GM21825 (cell line): ENCODE measurements around the gene FBP2.

Experiments
- ATAC-seq: cut with Tn5 transposase; IDR thresholded peaks from one replicate; pipeline ENCODE4 v1.9.1; 2021; ENCODE audit warnings: mild to moderate bottlenecking, moderate library complexity; ENCODE audit not compliant: unreplicated experiment

FBP2 gene

DNA sequence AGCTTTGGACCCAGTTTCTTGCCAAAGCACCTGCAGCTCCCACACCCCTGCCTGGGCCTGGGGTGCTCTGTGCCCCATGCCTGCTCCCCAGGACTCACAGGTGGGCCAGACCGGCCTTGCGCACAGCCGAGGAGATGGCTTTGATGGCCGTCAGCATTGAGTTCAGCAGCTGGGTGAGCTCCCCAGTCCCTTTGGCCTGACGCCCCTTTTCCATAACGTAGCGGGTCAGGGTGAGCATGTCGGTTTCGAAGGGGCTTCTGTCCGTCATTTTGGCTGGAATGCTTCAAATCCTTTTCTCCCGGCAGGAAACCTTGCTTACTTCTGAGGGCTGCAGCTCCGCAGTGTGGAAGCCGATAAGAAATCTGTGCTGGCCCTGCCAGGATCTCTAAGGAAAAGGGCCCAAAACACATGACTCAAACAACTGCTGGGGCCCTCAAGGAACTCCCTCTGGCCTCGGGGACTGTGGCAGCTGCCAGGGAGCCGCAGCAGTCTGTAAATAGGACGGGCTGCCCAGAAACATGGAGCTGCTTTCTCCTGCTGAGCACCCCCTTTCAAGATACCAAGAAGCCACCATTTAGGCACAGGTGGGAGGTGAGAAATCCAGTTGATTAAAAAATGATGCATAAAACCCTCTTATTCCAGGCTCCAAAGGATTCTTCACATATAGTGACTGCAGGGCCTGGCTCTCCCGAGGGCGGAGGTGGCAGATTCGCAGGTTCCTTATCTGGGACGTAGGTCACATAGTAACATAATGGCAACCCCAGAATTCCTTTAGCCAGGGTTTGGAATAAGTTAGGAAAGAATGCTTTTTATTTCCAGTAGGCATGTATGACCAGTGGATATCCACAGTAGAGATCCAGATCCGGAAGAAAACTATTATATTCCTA, at the start of gene FBP2:
Gene FBP2, minus strand, starts transcription at position 366 of the 887 bp plus-strand sequence. Its CDS starts 98 bp downstream, at position 268.
- no peak for ATAC-seq

DNA sequence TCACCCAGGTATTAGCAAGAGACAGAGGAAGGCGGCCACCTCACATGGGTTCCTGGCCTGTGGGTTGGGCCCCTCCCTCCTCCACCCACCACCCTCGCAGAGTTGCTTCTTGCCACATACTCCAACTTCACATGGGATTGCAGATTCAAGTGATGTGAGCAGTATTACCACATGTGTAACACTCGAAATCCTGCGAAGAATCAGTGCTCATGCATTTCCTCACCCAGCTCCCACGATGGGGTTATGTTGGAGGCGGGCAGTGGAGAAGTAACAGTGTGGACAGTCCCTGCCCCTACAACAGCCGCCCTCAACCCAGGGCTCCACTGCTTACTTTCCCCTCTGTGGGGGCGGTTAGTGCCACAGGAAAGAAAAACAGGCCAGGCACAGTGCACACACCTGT, 49.6 kb upstream of the FBP2 start:
- no peak for ATAC-seq

DNA sequence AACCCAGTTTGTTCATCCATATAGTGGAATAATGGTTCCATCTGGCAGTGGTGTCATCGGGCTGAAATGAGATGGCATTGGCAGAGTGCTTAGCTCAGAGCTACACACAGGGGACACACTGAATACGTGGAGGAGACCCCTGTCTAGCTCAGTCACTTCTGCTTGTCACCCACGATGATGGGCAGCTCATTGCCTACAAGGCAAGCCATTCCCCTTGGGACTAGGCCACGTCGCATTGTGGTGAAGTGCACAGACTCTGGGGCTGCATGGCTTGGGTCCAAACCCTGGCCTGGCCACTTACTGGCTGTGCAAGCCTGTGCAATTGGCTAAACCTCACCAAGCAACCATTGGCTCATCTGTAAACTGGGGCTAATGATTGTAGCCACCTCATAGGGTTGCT, 48.9 kb upstream of the FBP2 start:
- ATAC-seq: no peak

DNA sequence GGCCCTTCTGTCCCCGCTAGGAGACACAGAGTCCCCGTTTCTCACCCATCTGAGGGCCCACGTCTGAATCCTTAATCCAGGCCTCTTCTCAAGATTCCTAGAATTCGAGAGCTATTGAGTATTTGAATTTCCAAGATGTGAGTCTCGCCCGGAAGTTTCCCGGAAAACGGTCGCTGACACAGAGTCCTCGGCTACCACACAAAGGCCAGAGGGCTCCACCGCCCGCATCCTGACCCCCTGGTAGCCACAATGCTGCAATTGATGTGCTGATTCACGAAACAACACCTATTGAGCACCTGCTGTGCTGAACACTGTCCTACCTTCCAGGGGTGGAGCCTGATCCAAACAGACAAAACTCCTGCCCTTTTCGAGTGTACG, 46.4 kb upstream of the FBP2 start:
- no peak for ATAC-seq

DNA sequence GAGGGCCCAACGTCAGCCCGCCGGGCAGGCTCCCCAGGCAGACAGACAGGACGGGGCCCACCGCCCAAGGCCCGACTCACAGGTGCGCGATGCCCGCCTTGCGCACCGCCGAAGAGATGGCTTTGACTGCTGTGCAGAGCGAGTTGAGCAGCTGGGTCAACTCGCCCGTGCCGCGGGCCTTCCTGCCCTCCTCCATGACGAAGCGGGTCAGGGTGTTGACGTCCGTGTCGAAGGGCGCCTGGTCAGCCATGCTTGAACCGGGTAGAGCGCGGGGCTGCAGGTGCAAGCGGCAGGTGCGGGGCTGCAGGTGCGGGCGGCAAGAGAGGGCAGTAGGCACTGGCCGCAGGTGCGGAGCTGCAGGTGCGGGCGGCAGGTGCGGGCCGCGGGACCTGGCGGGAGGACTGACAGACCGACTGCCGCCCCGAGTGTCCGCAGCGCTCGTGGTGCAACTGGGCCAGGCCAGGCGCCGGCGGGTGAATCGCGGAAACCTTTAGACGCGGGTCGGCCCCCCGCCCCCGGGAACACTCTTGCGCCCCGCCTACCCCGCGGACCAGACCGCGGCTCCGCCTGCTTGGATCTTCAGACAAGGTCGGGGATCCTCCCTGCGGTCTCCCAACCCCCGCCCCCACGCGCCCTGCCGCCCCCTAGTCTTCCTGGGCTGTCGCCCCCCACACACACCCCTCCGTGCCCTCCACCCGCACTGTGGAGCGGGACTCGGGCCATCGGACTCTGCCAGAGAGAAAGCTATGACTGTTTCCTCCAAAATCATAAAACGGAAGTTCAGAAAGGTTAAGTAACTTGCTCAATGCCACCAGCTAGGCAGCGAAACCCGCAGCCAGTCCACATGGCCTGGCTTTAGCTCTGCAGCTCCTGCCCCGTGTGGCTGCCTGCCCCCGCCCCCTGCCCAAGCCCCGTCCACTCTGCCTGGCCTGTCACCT, 45.7 kb upstream of the FBP2 start, which contains the start of gene FBP1:
Gene FBP1, minus strand, starts transcription at position 458 of the 938 bp plus-strand sequence. Its CDS starts 208 bp downstream, at position 250.
- ATAC-seq: peak; percentile 54

DNA sequence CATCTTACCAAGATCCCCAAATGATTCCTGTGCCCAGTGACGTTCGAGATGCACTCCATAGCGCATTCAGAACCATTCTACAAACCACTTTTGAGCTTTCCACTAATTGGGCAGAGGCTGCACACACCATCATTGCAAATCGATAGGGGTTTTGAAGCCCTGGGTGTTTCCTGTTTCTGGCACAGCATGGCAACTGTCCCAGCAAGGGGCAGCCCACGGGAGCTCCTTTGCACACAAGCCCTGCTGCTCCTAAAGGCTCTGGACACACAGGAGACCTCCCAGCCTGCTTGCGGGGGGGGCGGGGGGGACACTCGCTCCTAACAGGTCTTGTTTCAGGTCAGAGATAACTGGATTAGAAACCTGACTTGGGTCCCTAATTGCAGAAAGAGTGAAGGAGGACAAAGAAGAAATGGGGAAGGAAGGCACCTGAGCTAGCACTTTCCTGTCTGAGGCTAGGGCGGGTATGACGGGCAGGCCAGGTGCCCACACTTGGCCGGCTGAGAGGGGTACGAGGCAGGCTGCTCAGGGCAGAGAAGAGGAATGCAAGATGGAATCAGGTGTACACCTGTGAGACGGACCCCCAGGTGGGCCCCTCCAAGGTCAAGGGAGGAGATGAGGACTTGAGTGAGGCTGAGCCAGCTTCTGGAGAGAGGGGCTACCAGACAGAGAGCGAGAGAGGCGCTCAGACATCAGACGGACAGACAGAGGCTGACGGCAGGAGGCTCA, 44.9 kb upstream of the FBP2 start:
- no peak for ATAC-seq

DNA sequence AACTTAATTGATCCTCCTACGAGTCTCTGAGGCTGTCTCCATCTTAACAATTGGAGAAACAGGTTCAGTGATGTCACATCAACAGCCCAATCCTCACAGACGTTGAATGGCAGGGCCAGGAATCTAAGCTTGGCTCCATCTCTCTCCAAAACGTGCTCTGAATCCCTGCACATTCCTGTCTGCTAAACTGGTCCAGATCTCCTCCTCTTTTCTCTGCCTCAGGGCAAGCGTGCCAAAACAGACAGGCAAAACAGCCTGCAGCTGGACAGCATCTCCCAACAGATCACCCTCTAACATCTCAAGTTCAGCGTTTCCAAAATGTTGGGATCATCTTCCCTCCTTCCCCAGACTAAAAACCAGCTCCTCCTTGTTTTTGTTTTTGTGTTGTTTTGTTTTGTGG, 39.1 kb upstream of the FBP2 start:
- no peak for ATAC-seq

DNA sequence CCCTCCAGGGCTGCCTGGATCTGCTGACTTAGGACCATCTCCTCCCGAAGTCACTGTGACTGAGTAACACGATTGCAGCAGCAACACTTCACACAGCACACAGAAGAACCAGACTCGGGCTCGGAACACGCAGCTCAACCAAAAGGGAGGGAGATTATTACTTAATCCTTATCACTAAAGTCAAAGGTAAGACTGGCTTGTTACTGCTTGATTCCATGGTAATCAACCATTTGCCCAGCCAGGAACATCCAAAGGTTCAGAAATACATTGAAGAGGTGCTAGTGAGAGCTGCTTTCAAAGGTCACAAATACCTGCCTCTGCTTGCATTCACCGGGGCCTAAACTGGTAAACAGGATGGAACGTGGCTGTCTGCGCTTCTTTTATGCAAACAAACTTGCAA, 38.0 kb upstream of the FBP2 start:
- ATAC-seq: no peak

DNA sequence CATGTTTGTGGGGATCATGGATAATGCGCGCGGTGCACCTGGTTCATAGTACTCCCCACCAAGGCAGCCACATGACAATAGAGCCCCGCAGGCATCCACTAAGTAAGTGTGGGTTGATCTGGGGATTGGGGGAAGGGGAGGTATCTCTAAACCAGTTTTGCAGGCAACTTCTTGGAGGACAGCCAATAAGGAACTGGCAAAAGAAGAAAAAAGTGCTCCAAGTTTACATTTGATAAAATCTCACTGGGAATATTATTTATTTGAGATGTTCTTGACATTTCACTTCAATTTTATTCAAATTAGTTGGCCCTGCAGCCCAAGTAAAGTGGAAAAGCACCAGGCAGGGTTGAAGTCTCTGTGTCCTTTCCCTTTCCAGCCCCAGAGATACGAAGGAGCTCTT, 37.2 kb upstream of the FBP2 start:
- ATAC-seq: no peak

DNA sequence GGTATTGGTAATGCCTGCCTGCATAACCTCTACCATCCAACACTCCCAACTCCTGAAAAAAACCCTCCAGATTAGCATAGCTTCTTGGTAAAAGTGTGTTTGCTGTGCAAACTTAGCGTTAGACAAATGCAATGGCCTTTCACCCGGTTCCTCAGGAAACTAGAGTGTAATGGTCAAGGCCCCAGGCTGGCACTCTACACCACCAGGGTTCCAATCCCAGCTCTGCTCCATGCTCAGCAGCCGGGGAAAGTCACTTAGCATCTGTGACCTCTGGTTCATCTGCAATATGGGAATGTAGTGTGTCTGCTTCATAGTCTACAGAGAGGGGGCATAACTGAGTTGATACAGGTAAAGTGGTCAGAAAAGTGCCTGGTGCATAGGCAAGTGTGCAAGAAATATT, 36.7 kb upstream of the FBP2 start:
- no peak for ATAC-seq

DNA sequence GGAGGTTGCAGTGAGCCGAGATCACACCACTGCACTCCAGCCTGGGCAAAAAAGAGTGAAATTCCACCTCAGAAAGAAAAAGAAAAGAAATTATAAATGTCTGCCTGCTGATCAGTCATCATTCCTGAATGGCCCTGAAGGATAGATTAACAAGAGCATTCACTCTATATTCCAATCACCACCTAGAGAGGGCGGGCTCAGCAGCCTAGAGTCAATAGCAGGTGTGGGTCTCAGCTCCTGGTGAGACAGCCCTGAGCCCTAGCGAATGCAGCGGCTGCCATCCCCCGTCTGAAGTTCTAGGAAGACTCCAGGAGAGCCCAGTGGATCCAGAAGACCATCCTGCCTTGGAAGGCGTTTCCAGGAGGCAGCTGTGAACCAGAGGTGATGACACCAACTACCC, 33.7 kb upstream of the FBP2 start:
- ATAC-seq: no peak

DNA sequence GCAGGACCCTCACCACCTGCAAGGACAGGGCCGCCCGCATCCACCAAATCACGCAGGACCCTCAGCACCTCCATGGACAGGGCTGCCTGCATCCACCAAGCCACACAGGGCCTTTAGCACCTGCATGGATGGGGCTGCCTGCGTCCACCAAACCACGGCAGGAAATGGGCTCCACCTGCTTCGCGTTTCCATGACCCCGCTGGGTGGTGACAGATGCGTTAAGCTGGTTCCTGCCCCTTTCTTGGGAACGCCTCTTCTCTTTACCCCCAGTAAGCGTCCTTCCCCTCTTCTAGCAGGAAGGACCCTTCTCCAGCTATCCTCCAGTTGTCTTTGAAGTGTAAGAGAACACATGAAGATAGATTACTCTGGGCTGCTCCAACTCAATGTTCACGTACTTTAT, 32.2 kb upstream of the FBP2 start:
- no peak for ATAC-seq

DNA sequence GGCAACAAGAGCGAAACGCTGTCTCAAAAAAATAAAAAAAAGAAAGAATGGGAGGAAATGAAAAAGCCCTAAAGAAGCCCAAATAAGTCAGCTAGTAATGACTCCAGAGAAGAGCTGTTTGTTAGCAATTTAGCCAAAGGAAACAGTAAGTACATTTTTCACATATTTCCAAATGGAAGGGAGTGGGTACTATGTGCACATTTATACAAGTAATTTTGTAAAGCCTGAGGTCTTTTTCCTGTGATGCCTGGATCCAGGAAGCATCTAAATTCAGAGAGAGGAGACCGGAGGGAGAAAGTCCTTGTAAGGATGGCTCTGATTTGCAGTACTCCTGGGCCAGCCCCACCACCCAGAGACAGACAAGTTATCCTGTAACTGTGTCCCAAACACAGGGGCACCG, 31.0 kb upstream of the FBP2 start:
- ATAC-seq: no peak

DNA sequence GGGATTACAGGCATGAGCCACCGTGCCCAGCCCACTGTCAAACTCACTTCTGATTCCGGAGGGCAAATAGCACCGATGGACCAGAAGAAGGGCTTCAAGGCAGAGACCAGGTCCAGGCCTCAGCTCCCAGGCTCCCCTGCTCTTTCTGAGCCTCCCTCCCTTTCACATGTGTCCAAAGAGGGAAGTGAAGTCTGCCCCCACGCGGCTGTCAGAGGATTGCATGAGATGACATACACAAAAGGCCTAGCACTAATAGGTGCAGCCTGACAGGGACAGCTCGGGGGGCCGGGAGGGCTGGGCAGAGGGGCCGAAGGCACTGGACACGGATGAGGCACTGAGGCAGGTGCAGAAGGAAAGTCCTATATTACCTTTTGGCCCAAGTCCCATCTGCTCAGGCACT, 29.6 kb upstream of the FBP2 start:
- no peak for ATAC-seq

DNA sequence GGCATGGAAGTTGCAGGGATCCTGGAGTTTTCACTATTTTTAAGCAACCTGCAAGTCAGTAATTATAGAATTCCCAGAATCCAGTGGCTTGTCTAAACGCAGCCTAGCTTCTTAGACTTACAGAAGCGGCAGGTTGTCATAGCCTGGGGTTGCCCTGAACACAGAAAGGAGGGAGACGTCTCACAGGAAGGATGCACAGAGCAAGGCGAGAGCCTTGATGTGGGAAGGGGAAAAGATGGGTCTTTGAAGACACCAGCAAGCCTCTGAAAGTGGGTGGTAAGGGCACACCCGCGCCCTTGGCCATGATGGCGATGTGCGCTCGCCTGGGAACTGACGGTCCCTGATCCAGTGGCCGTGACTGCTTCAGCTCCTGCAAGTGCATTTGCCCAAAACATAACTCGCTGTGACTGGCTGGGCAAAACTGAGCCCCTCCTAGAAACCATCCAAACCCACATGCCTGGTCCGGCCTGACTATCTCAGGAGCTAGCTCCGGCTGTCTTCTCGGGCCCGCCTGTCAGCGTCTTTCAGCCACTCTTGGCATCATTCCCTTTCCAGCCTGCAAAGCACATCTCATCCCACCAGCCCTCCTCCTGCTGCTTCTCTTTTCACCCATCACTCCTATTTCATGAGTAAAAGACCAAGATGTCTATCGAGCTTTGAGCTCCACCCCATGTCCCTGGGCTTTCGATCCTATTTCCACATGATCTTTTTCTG, 28.6 kb upstream of the FBP2 start:
- ATAC-seq: no peak

DNA sequence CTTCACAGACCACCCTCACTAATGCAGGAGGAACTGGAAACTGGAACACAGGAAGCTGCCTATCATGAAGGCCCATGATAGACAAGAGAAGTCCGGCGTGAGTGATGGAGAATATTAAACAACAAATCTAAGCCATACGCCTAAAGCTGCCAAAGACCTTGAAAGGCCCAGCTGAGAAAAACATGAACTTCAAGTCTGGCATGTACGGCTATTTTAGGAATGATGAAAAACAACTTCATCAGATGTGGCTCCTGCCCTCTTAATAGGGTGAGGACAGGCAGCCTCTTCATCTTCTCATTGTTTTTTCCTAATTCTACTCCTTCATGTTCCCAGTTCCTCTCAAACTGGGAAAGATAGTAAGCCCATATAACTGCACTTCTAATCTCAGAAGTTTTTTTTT, 25.4 kb upstream of the FBP2 start:
- no peak for ATAC-seq

DNA sequence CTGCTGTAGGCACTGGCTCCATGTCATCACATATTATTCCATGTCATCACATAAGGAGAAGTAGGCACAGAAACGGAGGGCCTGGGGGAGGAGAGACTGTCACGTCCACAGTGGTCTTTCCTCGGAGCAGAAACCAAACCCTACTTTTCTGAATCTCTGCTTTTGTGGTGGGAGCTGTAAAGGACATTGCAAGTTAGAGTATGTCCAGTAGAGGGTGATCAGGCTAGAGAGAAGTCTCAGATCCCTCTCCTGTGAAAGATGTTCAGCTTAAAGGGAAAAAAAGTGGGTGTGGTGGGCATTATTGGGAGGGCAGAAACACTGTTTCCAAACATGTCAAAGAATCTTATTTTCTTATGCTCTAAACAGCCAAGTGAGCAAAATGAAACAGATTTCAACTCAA, 19.4 kb upstream of the FBP2 start:
- ATAC-seq: no peak

DNA sequence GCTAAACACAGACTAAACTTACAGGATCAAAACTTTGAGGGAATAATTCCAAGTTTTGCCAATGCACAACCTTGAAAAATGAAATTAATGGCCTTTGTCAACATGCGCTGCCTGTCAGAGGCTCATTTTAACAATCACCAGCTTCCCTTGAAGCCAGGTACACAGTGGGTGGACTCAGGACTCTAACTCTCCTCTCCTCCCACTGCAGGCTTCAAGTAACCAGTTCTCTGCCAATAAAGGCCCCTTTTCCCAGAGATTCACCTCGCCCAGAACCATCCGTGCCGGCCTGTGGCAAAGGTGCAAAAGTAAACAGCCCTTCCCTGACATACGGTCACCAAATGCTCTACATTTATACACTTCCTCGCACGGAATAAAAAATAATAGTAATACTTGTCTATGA, 18.4 kb upstream of the FBP2 start:
- ATAC-seq: no peak

DNA sequence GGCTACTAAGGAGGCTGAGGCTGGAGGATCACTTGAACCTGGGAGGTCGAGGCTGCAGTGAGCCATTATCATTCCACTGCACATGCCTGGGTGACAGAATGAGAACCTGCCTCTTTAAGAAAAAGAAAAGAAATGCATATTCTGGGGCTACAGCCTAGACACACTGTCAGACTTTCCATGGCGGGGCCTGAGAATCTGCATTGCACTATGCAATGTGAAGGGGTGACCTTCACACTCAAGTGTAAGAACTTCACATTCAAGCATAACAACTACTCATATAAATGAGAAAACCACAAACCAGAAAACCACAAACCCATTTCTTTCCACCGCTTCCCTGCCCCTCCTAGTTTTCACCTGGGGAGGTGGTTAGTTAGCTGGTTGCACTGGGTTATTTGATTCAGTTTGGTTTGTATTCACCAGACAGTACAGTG, 18.0 kb upstream of the FBP2 start:
- ATAC-seq: no peak

DNA sequence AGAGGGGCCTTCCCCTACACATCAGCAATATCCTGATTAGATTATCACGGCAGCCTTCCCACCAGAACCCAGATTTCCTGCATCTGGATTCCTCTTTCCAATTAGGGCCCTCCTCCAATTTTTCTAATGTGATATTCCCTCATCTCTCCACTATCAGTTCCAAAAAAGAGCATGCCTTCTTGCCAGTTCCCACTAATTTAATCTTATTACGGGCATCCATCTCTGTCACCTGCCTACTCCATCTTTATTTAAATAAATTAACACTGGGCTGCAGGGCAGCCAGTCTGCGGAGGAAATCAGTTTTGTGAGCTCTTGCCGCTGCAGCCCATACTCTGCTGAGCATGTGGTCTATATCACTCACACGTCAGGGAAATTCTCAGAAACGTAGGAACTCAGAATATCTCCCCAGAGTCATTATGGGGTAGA, 16.6 kb upstream of the FBP2 start:
- ATAC-seq: no peak

DNA sequence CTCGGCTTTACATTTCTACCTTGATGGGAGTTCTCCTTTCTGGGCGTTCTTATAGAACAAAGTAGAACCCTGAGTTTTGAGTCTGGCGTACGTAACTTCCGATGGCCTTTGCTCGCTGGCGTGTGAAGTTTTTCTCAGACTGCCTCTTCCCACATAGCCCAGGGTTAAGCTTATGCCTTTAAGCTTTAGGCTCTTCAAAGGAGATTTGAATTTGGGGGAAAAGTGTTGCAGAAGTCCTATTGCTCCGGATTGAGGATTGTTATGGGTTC, 13.7 kb upstream of the FBP2 start:
- no peak for ATAC-seq
